Upper lobe of right lung (tissue), 1 donor: ENCODE measurements around the gene METAP1. TPM values are rescaled to one million over a fixed set of nuclear protein-coding genes. Genes with fewer than 3 reads are reported as not detected.
A peak's percentile ranks its signal among the peaks of the same experiment; 100 is the strongest.

ENCODE experiments used
- ATAC-seq: fragments of 200-7000 bp; cut with Tn5 transposase; one replicate; pipeline ENCODE4 v1.9.1; 2020; ENCODE audit warnings: mild to moderate bottlenecking, moderate library complexity
- DNase-seq: peaks from one replicate; pipeline ENCODE4 v3.0.0-alpha.2; 2020
- H3K27ac ChIP-seq: fragments of 200-600 bp; one replicate; pipeline ENCODE4 v1.8.0; 2022
- H3K27me3 ChIP-seq: fragments of 200-600 bp; one replicate; pipeline ENCODE4 v1.8.0; 2022; ENCODE audit warnings: mild to moderate bottlenecking
- H3K36me3 ChIP-seq: fragments of 200-600 bp; one replicate; pipeline ENCODE4 v1.8.0; 2022
- H3K4me1 ChIP-seq: fragments of 200-600 bp; one replicate; pipeline ENCODE4 v1.8.0; 2022
- H3K4me3 ChIP-seq: fragments of 200-600 bp; one replicate; pipeline ENCODE4 v1.8.0; 2022; ENCODE audit warnings: mild to moderate bottlenecking
- H3K9me3 ChIP-seq: fragments of 200-600 bp; one replicate; pipeline ENCODE4 v1.8.0; 2022
- CTCF ChIP-seq: fragments of 200-600 bp; IDR thresholded peaks from one replicate; pipeline ENCODE4 v1.8.0; 2022; ENCODE audit warnings: antibody characterized with exemption
- intact Hi-C: fragments of 100-400 bp; cut with DNase I; formaldehyde crosslinking; loops from one replicate; pipeline ENCODE4 v1.11.0; 2022
- long read RNA-seq: library from polyadenylated mRNA; unstranded; transcript quantifications from one replicate; pipeline ENCODE4 v2.0.0, GENCODE V29; 2021
- total RNA-seq: library from RNA; stranded (reverse); fragmentation: NEBNext Ultra II Directional; extraction: Animal tissue kit (Norgen Biotek cat#: 25700); gene quantifications from one replicate; pipeline ENCODE4 v1.2.1, GENCODE V29; 2021
- donor health status: DM: no; HTN: yes; CAD: no; lungs with severe emphysema.

Gene METAP1
- 30.4 TPM for total RNA-seq
- long read RNA-seq, transcript METAP1-201 (11 exons, 2,791 nt), result major isoform, 42 of 51 reads
- long read RNA-seq, partial matches to known transcripts, result 3 of 51 reads
- long read RNA-seq, other reads (novel, unspliced or antisense), result 6 of 51 reads

GRCh38 chr4:98995183-98996055 is at the start of gene METAP1:
METAP1 (plus strand) TSS chr4:98995721; CDS start chr4:98995754, 33 bp downstream.
- TF ChIP-seq CTCF, result peak; percentile 58
- ATAC-seq (peak; percentile 95), DNase-seq (peak; percentile 98)
- Histone ChIP-seq H3K4me1 (peaks cover 14% of the 10 kb centered on the region), H3K9me3 (no peaks in the 10 kb centered on the region), H3K27me3 (no peaks in the 10 kb centered on the region), H3K4me3 (peak within 1 kb of the TSS; percentile 95), H3K36me3 (no peaks in the 10 kb centered on the region), H3K27ac (peak within 1 kb of the TSS; percentile 88)
- intact Hi-C loops, result no loop called here

- ATAC-seq, result no peak
- Histone ChIP-seq H3K27ac (no peak overlapping the region), H3K4me1 (no peaks in the 10 kb centered on the region), H3K36me3 (no peaks in the 10 kb centered on the region), H3K4me3 (no peak overlapping the region), H3K27me3 (no peaks in the 10 kb centered on the region), H3K9me3 (no peaks in the 10 kb centered on the region)
- no peak for TF ChIP-seq CTCF
- DNase-seq, result no peak
- intact Hi-C loops, result no loop called here
These were observed 49.2 kb upstream of the METAP1 start for GRCh38 chr4:98946359-98946758.

GRCh38 chr4:98950925-98951324 is 44.6 kb upstream of the METAP1 start:
- intact Hi-C loops, result no loop called here
- TF ChIP-seq CTCF, result no peak
- H3K36me3 ChIP-seq, result no peaks in the 10 kb centered on the region
- H3K4me1 ChIP-seq, result no peaks in the 10 kb centered on the region
- H3K9me3 ChIP-seq, result no peaks in the 10 kb centered on the region
- DNase-seq (no peak), ATAC-seq (no peak)
- no peaks in the 10 kb centered on the region for H3K27me3 ChIP-seq
- H3K27ac ChIP-seq, result no peak overlapping the region
- H3K4me3 ChIP-seq, result no peak overlapping the region

- no peaks in the 10 kb centered on the region for H3K36me3 ChIP-seq
- H3K27me3 ChIP-seq, result no peaks in the 10 kb centered on the region
- ATAC-seq, result no peak
- no peak for TF ChIP-seq CTCF
- H3K9me3 ChIP-seq, result no peaks in the 10 kb centered on the region
- no peak overlapping the region for H3K27ac ChIP-seq
- no peaks in the 10 kb centered on the region for H3K4me1 ChIP-seq
- intact Hi-C loops, result no loop called here
- no peak for DNase-seq
- H3K4me3 ChIP-seq, result no peak overlapping the region
These were observed 43.8 kb upstream of the METAP1 start for GRCh38 chr4:98951710-98952109.

- ATAC-seq (no peak), DNase-seq (no peak)
- no peaks in the 10 kb centered on the region for H3K4me1 ChIP-seq
- no peaks in the 10 kb centered on the region for H3K36me3 ChIP-seq
- no peak overlapping the region for H3K27ac ChIP-seq
- H3K9me3 ChIP-seq, result no peaks in the 10 kb centered on the region
- intact Hi-C loops, result no loop called here
- TF ChIP-seq CTCF, result no peak
- no peak overlapping the region for H3K4me3 ChIP-seq
- H3K27me3 ChIP-seq, result no peaks in the 10 kb centered on the region
These were observed 40.3 kb upstream of the METAP1 start for GRCh38 chr4:98955229-98955628.
